Left hindlimb (tissue), 1 donor: ENCODE measurements around the gene CALD1.

ENCODE experiments used
- DNase-seq: peaks from one replicate; pipeline ENCODE4 v3.0.0-alpha.2; 2018

CALD1 gene

DNA sequence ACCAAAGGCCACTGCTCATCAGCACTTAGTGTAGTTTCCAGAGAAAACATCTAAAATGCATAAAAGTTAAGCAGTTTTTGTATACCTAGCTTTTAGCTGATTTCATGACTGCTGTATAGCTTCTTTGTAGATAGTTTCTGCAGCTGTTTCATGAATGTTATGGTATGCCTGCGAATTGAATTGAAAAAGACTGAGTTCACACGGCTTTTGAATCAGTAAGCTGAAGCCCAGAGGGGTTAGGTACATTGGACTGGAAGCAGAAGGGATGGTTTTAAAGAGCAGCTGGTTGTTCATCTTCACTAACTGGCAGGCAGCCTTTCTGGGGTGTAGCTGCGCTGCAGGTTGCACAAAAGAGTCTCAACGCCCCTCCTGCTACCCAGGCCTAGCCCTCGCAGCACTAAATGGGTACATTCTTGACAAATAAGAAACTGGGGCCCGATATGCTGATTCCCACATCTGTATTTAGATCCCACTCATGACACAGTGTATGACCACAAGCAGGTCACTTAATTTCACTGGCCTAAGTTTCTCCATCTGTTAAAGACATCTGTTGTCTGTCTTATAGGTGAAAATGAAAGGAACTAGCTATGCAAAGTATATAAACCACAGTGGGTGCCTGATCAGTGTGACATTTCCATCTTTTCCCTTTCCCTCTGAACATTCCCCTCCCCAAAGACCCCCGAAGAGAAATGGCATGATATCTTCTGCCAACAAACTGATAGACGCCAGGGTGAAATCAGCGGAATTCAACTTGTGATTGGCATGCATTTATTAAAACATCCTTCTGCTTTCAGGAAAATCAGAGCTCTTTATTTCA lies 120.9 kb downstream of the CALD1 start:
- DNase-seq = no peak

DNA sequence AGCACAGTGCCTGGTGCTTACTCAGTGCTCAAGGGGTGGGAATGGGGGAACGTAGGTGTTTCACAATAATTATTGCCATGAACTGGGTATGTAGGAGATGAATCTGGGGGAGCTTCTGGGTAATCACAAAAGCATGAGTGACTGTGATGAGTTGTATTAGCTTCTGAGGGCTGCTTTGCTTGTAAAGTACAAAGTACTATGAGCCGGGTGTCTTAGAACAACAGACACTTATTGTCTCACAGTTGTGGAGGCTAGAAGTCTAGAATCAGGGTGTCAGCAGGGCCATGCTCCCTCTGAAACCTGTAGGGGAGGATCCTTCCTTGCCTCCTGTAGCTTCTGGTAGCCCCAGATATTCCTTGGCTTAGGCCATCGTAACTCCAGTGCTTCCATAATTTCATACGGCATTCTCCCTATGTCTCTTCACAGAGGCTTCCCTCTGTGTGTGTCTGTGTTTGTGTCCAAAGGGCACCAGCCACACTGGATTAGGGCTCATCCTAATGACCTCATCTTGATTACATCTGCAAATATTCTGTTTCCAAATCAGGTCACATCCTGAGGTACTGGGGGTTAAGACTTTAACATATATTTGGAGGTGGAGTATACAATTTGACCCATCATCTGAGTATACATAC lies 122.1 kb downstream of the CALD1 start:
- no peak for DNase-seq

DNA sequence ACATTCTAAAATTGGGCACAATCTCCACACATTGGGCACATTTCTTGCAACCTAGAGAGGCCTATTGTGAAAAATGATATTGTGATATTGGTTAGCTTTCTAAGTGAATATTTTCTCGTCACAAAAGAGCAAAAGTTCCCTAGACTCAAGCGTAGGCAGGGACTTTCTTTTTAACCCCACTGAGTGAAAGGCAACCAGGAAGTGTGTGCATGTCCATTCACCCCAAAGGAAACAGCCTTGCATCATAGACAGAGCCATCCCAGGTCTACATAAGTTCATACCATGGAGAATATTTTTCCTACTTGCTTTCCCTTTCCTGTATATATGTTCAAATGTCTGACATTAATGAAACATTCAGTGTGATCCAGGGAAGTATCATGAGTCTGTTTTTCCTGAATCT lies 122.6 kb downstream of the CALD1 start:
- no peak for DNase-seq

DNA sequence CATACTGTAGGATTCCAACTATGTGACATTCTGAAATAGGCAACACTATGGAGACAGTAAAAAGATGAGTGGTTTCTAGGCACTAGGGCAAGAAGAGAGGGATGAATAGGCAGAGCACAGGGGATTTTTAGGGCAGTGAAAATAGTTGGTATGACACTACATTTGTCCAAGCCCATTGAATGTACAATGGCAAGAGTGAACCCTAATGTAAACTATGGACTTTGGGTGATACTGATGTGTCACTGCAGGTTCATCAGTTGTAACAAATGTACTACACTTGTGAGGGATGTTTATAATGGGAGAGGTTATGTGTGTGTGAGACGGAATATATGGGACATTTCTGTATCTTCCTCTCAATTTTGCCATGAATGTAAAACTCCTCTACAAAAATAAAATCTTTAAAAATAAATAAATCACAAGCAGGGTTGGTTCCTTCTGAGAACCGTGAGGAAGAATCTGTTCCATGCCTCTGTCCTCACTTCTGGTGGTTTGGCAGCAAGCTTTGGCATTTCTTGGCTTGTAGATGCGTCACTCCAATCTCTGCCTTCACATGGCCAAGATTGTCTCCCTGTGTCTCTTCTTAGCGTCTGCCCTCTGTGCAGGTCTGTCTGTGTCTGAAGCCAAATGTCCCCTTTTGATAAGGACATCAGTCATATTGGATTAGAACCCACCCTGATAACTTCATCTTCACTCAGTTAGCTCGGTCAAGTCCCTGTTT lies 123.8 kb downstream of the CALD1 start:
- DNase-seq = no peak

DNA sequence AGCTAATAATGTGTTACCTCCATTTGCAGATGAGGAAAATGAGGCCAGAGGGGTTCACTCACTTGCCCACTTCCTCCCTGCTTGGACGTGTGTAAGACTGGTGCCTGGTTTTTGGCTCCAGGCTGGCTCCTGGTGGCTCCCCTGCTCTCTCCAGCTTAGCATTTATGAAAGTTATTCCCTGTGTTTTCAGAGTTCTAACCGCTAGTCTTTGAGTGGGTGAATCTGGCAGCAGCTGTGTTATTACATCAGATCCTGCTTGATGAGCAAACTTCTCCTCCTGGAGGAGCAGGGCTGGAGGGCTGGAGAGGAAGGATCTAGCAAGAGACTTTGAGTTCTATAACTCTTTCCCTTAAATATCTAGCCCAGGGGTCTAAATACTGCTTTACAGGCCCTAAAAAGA lies 125.9 kb downstream of the CALD1 start:
- peak; percentile 74 for DNase-seq

DNA sequence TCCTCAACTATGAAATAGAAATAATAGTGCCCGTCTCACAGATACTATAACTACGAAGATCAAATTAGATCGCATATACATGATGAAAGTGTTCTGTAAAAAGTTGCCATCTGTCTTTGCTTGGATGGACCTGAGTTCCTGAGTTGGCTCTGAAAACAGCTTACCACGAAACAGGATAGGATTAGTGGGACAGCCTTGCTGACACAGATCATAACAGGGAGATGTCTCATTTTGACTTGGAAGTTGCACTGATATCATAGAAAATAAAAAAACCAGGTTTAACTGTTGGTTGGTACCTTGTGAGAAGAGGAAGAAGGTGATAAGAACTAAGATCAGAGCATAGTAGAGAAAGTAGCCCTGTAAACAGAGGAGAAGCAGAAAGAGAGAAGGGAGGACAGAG lies 127.6 kb downstream of the CALD1 start:
- DNase-seq = no peak

DNA sequence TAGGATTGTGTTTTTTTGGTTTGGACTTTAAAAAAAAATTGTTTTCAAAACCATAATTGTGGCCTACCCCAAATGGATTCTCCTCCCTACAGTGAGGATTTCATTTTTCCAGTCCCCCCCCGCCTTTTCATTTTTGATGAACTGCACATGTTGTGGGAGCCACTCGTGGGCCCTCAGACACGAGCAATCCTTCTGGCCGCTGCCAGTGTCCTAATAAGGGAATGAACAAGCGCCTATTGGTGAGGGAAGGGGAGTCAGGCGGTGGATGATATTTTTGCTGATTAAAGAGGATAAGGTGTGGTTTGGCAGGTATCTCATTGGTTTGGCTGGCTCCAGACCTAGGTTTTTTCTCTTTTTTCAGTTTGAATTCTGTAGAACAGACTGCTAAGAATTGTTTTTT lies 128.2 kb downstream of the CALD1 start:
- DNase-seq = no peak

DNA sequence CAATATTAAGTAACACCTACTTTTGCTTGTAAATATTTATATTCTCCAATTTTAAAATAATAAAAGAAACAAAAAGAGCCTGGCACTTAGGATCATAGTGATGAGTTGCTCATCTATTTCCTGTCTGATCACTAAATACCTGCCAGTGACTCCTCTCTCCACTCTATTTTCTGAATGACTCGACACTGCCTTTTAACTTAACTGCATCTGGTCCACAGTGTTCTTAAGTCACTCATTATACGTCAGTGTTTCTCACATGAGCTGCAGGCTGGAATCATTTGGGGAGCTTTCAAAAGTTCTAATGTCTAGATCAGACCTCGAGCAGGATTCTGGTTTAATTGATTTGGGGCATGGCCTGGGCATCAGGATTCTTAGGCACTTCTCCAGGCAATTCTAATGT lies 128.9 kb downstream of the CALD1 start:
- DNase-seq = no peak

DNA sequence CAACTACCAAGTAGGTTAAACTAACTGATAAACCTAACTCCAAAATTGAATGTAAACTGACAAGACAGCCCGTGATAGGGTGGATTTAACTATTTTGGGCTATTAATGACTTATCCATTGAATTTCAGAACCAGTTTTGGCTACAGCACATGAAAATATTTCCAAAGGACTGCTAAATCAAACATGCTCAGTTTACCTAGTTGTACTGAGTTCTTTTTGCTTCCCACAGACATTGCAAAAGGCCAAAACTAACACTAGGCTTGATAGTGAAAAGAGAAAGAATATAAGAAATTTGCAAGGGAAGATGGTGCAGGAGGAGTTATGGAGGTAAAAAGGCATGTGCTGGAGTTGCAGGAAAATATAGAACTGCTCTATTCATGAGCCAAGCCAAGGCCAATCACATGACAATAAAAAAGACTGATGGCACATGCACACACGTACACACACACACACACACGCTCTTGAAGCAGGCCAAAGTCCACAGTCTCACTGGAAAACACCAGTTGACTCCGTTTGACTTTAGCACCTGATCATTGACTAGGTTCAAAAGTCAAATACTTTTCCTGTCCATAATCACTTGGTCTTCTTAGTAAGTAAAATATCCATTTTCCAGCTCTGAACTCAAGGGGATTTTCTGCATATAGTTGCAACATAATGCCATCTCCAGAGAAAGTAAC lies 130.9 kb downstream of the CALD1 start:
- DNase-seq = no peak

DNA sequence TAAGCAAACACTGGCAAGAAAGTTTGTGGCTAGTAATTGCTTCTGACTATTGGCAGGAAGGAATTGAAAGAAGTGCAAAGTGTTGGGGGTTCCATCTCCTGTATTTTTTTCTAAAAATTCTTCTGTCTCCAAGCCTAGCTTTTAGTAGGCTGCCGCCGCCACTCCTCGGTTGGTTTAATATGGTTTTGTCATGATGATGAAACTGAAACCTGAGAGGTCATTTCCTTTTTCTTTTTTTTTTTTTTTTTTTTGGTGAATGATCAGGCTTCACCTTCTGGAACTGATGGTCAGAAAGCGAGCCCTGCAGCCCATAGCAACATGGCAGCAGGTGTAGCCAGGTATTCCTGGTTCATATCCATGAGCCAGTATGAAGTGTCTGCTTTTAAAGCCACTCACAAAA lies 131.5 kb downstream of the CALD1 start:
- no peak for DNase-seq

DNA sequence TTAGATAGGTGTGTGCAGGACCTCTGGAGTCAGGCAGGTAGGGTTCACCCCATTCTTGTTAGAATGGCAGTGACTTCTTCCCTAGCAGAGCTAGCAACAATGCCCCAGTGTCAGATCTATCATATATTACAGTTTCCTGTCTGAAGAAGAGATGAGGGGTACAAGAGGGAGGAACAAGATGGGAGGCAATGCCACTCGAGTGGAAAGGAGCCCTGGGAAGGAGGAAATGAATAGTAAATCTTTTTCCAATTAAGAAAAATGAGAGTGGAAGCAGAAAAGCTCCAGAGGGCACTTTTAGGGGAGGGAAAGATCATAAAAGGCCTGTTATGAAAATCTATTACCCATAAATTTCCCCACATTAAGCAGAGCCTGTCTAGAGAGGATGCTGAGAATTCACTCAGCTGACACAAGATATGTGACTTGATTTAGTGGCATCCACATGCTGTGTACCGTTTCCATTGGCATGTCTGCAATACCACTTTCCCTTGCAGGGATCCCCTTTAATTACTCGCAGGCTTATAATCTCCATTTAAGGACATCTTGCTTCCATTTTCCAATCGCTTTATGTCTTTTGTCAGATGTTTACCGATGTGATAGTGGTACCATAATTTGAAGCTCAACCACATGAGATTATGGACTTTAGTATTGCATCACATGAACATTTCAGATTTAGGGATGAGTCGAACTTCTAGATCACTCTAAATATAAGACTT lies 136.9 kb downstream of the CALD1 start:
- DNase-seq = no peak

DNA sequence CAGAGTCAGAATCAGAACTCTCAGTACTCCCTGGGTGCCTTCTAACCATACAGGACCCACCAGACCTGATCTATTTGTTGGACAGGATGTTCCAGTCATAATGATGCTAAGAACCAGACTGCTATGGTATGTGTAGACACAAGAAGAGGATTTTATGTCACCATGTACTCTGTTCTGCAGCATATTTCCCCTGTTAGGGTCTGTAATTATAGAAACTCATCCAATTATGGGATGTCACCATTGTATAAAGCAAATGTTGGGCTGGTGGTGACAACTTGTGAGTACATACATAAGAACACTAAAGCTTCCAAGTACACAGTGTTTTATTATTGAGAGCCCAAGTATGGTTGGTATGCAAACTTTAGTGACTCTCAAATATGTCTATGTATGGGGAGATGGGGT lies 139.8 kb downstream of the CALD1 start:
- no peak for DNase-seq

DNA sequence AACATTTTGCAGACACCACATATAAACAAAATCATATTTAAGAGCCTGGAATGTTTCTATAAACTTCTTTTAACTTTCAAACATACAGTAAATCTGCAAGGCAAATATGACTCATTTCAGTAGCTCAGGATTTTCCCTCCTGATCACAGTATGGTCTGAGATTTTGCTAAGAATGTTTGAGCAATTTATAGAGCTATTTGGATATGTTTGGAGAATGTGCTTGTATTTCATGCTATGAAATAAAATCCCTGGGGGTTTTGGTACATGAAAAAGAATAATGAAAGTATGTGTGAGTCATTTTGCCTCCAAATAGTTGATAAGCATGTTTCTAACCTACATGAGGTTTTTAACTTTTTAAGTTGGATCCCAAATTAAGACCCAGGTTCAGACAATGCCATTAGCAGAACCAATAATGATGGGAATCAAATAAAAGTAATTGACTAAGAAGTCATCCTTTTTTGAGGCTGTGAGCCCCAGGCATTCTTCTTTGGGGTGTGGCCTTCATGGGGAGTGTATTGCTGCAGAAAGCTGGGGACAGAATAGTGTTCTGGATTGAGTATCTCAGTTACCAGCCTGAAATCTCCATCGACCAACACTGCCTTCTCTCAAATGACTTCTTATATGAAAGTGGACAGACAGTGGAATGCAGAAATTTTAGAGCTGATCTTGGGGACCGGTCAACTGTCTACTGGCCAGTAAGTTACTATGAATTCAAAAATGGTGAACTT lies 140.8 kb downstream of the CALD1 start:
- DNase-seq = no peak

DNA sequence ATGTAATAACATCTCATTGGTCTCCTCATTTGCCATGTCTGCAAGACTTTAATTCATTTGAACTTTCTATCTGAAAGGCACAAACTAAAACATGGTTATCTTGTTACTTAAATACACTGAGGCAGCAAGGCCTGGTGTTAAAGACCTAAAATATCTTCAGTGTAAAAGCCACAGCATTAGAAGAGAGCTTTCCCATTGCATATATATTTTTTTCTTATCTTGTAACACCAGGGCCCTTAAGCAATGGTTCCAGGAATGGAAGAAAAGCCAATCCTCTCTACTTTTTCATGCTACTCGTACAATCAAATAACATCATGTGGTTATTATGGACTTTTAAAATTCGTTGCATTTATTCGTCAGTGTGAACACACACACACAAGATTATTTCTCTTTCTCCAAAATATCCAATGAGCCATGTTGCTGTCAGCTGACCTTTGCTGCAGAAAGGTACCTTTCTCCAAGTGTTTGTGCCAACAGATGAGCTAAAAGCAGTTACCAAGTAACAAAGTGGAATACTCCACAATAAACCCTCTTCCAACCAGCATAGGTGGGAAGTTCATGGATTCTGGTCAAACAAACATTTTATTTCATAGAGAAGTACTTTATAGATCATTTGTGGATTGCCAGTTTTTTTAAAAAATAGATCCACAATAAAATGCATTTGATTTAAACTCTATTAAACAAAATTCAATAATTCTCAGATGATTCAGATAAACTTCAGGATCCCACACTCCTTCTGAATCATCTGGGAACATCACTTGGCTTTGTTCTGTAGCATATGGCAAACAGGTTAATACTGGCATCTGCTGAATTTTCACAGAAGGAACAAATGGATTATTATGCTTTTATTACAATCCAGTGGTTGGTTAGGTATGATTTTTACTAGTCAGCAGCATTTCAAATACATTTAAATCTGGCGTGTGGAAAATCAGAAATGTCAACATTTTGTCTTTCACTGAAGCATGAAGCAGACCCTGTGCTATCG lies 143.6 kb downstream of the CALD1 start:
- no peak for DNase-seq

DNA sequence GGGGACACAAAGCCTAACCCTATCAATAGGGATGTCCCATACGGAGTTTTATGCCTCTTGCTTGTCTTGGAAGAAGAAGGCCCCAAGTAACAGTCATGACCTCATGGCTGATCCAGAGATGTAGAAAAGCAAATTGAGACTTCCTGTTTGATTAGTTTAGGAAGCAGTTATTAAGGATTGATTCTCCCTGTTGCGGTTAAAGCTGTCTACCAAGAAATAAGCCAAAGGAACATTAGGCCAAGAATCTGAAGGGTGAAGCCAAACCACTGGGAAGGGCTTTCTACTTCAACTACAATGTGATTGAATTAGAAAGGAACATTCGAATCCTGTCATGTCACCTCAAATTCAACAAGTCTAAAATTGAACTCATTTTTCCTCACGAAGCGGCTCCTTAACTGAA lies 146.3 kb downstream of the CALD1 start:
- no peak for DNase-seq

DNA sequence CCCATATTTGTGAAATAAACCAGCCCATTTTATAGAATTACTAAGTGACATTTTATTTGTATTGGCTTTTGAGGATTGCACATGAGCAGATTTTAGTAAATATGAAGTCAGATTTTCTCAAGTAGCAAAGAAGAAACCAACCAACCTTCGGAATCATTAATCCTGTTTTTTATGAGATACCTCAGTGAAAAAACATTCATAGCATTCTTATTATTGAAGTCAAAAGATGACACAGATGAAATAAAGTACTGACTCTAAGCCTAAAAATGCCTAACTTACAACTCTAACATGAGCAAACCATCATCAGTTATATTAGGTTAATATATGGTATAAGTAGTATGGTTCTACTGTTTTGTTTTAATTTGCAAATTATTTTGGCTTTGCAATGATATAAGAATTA lies 147.0 kb downstream of the CALD1 start:
- no peak for DNase-seq

DNA sequence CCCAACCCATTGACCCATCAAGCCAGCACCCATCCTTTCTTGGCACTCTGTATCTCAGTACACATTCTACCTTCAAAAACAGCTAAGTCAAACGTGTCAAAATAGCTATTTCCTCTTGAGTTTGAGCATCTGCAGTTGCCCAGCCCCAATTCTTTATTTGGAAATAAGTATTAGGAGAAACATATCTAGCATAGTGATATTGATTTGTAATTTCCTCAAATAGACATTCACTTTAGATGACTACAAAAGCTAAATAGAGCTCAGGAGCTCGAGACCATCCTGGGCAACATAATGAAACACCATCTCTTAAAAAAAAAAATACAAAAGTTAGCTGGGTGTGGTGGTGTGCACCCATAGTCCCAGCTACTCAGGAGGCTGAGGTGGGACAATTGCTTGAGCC lies 147.6 kb downstream of the CALD1 start:
- DNase-seq = no peak

DNA sequence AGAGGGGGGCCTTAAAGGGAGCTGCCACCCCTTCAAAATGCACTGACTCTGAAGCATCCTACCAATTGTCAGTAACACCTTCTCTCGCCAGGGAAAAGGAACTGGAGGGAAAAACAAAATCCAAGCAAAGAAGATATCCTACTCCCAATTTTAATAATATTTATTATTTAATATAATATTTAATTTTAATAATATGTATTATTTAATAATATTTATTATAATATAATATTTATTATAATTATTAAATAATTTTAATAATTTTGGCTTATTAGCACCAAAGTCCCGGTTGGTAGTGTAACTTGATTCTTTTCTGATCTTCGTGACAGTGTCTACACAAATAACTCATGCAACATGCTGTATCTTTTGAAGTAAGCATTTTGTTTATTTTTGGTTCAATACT lies 148.3 kb downstream of the CALD1 start:
- no peak for DNase-seq

DNA sequence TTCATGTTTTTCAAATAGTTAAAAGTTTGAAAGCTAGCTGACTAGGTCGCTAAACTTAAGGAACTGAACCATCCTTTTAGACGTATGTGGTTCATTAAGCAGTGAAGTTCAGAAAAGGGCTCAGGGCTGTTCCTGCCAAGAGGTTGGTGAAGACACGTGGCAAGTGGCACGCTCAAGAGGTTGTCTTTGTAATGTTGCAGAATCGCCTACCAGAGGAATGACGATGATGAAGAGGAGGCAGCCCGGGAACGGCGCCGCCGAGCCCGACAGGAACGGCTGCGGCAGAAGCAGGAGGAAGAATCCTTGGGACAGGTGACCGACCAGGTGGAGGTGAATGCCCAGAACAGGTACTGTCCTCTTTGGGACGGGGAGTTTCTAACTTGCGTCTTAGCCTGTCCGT lies 149.1 kb downstream of the CALD1 start:
- DNase-seq = no peak

DNA sequence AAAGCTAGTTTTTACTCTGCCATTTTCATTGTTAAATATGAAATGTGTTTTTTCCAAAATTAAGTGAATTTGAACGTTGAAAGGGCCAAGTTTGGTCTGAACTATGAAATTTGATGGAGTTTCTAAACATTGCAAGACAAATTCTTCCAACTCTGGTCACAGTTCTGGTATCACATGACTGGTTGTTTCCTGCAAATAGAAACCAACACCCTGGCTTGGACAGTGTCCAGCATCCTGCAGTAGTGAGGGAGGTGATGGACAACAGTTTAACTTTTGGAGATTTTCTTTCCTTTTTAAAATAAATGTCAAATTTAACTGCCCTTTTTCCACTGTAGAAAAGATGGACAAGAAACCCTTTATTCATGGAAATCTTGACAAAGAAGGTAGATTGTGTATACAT lies 152.1 kb downstream of the CALD1 start:
- DNase-seq = no peak
